Natural killer cell treated with Interleukin-12 subunit alpha and Interleukin-12 subunit beta and Interleukin-15 and Interleukin-18, amount 100 ng/mL, for 72 hours (primary cell): ENCODE data around the gene DDX21. TPM values are rescaled to one million over a fixed set of nuclear protein-coding genes. Genes with fewer than 3 reads are reported as not detected.
"Not testable (repeated sequence)": the region's sequence is repeated elsewhere in the genome, so short reads cannot be mapped to it uniquely, and the experiment has no call there.

Experiments used
- ATAC-seq, 2 donors: fragments of 150-1000 bp; cut with Tn5 transposase in 1 of 2; sonication (Bioruptor Pico), chemical (Tn5 transposase) in 1 of 2; 2 replicates each; pipeline ENCODE4 v1.10.0; 2021
- DNase-seq: peaks from one replicate; pipeline ENCODE4 v3.0.0; 2022; ENCODE audit warnings: low spot score
- H3K27ac Mint-ChIP-seq, 2 donors: 1 replicate in 1 of 2; 2 replicates in 1 of 2; pipeline ENCODE4 v1.8.0; 2022; ENCODE audit warnings: mixed read lengths in 2 of 2, mild to moderate bottlenecking in 1 of 2, moderate library complexity in 1 of 2
- H3K27me3 Mint-ChIP-seq, 2 donors: 1 replicate in 1 of 2; 2 replicates in 1 of 2; pipeline ENCODE4 v1.8.0; 2022; ENCODE audit warnings: mixed read lengths in 2 of 2
- H3K36me3 Mint-ChIP-seq: one replicate; pipeline ENCODE4 v1.8.0; 2022; ENCODE audit warnings: mixed read lengths
- H3K4me1 Mint-ChIP-seq, 2 donors: 1 replicate in 1 of 2; 2 replicates in 1 of 2; pipeline ENCODE4 v1.8.0; 2022; ENCODE audit warnings: low read depth in 2 of 2, mixed read lengths in 2 of 2, mild to moderate bottlenecking in 1 of 2
- H3K4me3 Mint-ChIP-seq: one replicate; pipeline ENCODE4 v1.8.0; 2022; ENCODE audit warnings: mixed read lengths
- H3K9me3 Mint-ChIP-seq: 2 replicates; pipeline ENCODE4 v1.8.0; 2022; ENCODE audit warnings: mixed read lengths
- total RNA-seq, 2 donors: library from RNA; stranded (reverse); gene quantifications; one replicate each; pipeline ENCODE4 v1.2.3, GENCODE V29; 2022

The DDX21 gene
- total RNA-seq, result 100 to 1,000 TPM; 173 to 209 TPM

DNA sequence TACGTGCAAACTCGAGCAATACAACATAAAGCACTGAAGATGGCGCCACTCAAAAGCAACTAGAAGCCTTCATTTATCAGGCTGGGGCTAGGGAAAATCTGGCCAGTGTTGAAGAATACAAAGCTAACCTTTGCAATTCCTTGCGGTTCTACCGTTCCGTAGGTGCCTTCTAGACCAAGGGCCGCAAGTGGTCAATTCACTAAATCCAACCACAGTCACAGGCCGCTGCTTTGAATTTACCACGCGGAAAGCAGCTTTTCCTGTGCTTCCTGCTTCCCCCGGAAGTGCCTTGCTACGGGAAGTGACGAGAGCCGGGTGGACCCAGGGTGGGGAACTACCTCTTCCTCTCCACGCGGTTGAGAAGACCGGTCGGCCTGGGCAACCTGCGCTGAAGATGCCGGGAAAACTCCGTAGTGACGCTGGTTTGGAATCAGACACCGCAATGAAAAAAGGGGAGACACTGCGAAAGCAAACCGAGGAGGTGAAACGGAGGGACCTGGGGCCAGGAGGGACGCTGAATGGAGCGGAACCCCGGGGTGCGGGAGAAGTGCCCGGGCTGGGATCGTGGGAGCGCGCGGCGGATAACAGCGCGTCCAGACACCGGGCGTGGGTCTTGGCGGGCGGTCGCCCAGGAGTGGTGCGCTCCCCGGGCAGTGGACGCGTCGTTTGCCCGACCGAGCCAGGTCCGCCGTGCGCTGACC, at the start of gene DDX21:
TSS of gene DDX21 (plus strand) at position 339 of the 701 bp plus-strand sequence. CDS start at position 395, 56 bp downstream.
- ATAC-seq, result peak; percentile 93 to 94

DNA sequence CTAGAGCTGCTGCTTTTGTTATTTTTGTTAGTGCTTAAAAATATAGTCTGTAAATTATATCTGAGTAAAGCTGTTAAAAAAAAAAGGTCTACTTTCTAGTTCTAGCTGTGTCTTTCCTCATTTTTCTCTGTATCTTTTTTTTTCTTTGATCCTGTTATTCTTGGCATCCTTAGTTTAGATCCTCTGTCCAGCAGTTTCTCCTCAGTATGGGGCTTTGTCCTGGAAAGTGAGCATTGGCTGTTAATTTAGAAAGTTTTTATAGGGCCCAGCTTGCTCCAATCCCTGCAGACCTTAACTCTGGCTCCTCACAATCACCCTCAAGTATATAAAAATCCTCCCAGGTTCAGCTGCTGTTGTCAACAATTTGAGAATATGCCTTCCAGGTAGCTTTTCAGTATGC, 31.4 kb upstream of the DDX21 start:
- DNase-seq, result no peak
- Mint-ChIP-seq H3K27me3 (no peaks in the 10 kb centered on the region), H3K27ac (no peak overlapping the region), H3K4me1 (peaks cover 6 to 12% of the 10 kb centered on the region in 2 donors), H3K4me3 (no peak overlapping the region), H3K36me3 (peaks cover 10% of the 10 kb centered on the region), H3K9me3 (no peaks in the 10 kb centered on the region)
- no peak for ATAC-seq

More for the DNA sequence above, at the start of gene DDX21:
- H3K4me1 Mint-ChIP-seq, result peaks cover 27 to 32% of the 10 kb centered on the region in 2 donors
- peak within 1 kb of the TSS; percentile 98 for H3K4me3 Mint-ChIP-seq
- peak; percentile 94 for DNase-seq
- H3K36me3 Mint-ChIP-seq, result peaks cover 22% of the 10 kb centered on the region
- H3K9me3 Mint-ChIP-seq, result no peaks in the 10 kb centered on the region
- H3K27me3 Mint-ChIP-seq, result no peaks in the 10 kb centered on the region
- H3K27ac Mint-ChIP-seq, result peak within 1 kb of the TSS; percentile 99

DNA sequence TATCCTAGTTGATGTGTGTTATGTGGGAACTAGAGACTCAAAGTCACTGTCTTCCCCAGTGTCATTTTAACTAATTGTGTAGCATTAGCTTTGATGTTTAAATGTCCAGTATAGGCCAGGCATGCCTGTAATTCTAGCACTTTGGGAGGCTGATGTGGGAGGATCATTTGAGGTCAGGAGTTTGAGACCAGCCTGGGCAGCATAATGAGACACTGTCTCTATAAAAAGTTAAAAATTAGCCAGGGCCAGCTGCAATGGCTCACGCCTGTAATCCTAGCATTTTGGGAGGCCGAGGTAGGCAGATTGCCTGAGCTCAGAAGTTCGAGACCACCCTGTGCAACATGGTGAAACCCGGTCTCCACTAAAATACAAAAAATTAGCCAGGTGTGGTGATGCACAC, 30.5 kb upstream of the DDX21 start:
- ATAC-seq, result no peak
- Mint-ChIP-seq H3K9me3 (no peaks in the 10 kb centered on the region), H3K4me1 (peaks cover 6 to 12% of the 10 kb centered on the region in 2 donors), H3K4me3 (no peak overlapping the region), H3K27ac (no peak overlapping the region), H3K27me3 (no peaks in the 10 kb centered on the region), H3K36me3 (peaks cover 16% of the 10 kb centered on the region)
- no peak for DNase-seq

DNA sequence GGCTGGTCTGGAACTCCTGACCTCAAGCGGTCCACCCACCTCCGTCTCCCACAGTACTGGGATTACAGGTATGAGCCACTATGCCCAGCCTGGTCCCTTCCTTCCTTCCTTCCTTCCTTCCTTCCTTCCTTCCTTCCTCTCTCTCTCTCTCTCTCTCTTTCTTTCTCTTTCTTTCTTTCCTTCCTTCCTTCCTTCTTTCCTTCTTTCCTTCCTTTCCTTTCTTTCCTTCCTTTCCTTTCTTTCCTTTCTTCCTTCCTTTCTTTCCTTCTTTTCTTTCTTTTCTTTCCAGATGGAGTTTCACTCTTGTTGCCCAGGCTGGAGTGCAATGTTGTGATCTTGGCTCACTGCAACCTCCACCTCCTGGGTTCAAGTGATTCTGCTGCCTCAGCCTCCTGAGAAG, 26.8 kb upstream of the DDX21 start:
- not testable (repeated sequence) for H3K4me3 Mint-ChIP-seq, H3K9me3 Mint-ChIP-seq, ATAC-seq, H3K27me3 Mint-ChIP-seq, DNase-seq, H3K27ac Mint-ChIP-seq
- H3K4me1 Mint-ChIP-seq, result peaks cover 6 to 12% of the 10 kb centered on the region in 2 donors
- peaks cover 16% of the 10 kb centered on the region for H3K36me3 Mint-ChIP-seq

DNA sequence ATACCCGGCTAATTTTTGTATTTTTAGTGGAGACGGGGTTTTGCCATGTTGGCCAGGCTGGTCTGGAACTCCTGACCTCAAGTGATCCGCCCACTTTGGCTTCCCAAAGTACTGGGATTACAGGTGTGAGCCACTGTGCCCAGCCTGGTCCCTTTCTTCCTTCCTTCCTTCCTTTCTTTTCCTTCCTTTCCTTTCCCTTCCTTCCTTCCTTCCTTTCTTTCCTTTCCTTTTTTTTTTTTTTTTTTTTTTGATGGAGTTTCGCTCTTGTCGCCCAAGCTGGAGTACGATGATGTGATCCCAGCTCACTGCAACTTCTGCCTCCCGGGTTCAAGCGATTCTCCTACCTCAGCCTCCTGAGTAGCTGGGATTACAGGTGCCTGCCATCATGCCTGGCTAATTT, 26.1 kb upstream of the DDX21 start:
- H3K27ac Mint-ChIP-seq, H3K9me3 Mint-ChIP-seq, DNase-seq, H3K27me3 Mint-ChIP-seq, H3K4me3 Mint-ChIP-seq, H3K4me1 Mint-ChIP-seq, ATAC-seq: not testable (repeated sequence)
- H3K36me3 Mint-ChIP-seq, result peaks cover 11% of the 10 kb centered on the region

DNA sequence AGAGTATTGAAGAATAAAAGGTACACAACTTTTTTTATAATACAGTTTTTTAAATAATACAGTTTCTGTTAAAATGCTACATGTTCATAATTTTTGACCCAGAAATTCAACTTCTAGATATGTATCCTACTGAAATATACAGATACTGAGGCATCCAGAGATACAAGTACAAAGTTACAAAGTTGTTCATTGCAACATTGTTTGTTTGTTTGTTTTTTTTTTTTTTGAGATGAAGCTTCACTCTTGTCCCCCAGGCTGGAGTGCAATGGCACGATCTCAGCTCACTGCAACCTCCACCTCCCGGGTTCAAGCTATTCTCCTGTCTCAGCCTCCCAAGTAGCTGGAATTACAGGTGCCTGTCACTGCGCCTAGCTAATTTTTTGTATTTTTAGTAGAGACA, 23.1 kb upstream of the DDX21 start:
- not testable (repeated sequence) for H3K27ac Mint-ChIP-seq, H3K27me3 Mint-ChIP-seq, ATAC-seq, H3K4me3 Mint-ChIP-seq, H3K4me1 Mint-ChIP-seq, DNase-seq, H3K9me3 Mint-ChIP-seq
- H3K36me3 Mint-ChIP-seq, result peaks cover 17% of the 10 kb centered on the region

DNA sequence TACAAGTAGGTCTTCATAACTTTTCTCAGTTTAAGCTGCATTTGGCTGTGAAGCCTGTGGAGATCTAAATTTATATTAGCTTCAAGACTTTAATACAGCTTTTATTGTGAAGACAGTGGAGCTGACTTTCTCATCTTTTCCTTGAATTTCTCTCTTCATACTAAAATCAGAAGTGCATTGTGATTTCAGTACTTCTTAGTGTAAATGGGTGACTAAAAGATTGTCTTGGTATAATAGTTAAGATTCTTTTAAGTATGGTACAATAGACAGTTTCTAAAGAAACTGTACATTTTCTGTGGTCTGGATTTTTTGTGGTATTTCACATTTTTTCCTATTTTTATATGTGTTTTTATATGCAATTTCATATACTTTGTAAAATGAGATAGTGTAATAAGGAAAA, 21.0 kb upstream of the DDX21 start:
- H3K9me3 Mint-ChIP-seq, result no peaks in the 10 kb centered on the region
- DNase-seq (no peak), ATAC-seq (peak in 1 of 2 donors; percentile 46)
- peaks cover 0 to 5% of the 10 kb centered on the region in 2 donors for H3K4me1 Mint-ChIP-seq
- H3K4me3 Mint-ChIP-seq, result no peak overlapping the region
- H3K27ac Mint-ChIP-seq, result no peak overlapping the region
- H3K27me3 Mint-ChIP-seq, result no peaks in the 10 kb centered on the region
- peaks cover 28% of the 10 kb centered on the region for H3K36me3 Mint-ChIP-seq

DNA sequence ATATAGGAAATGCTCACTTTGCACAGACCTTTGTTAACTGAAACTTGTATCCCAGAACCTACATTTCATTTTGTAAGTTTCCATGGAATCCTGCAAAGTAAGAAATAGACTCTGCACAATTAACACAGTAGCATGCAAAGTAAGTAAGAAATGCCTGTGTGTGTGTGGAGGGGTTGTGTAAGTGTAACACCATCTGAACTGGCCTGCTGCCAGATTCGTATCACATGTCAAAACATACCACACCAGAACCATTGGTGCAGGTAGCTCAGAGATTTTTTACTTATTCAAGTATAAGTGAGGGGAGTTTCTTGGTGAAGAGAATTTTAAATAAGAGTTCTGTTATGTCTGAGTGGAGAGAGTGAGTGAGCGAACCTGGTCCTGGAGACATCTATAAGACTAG, 17.9 kb upstream of the DDX21 start:
- H3K27me3 Mint-ChIP-seq, result no peaks in the 10 kb centered on the region
- H3K27ac Mint-ChIP-seq, result peak overlapping the region in 1 of 2 donors; percentile 27
- H3K4me1 Mint-ChIP-seq, result peaks cover 0 to 3% of the 10 kb centered on the region in 2 donors
- ATAC-seq, result no peak
- no peaks in the 10 kb centered on the region for H3K9me3 Mint-ChIP-seq
- no peak overlapping the region for H3K4me3 Mint-ChIP-seq
- peaks cover 17% of the 10 kb centered on the region for H3K36me3 Mint-ChIP-seq
- DNase-seq, result no peak

DNA sequence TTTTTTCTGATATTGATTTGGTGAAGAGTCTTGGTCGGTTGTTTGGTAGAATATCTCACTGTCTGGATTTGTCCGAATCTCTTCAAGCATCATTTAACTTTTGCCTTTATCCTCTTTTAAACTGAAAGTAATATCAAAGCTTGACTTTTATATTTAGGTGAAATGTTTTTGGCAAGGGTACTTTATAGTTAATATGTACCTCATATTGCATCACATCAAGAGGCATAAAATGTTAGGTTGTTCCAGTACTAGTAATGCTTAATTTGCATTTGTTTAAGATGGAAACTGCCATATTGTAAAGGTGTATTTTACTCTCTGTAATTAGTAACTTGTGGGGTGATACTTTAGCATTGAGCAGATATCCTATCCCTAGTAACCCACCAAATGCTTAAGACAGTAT, 17.1 kb upstream of the DDX21 start:
- no peak overlapping the region for H3K4me3 Mint-ChIP-seq
- no peak for ATAC-seq
- H3K27me3 Mint-ChIP-seq, result no peaks in the 10 kb centered on the region
- peaks cover 17% of the 10 kb centered on the region for H3K36me3 Mint-ChIP-seq
- H3K27ac Mint-ChIP-seq, result peak overlapping the region in 1 of 2 donors; percentile 27
- no peaks in the 10 kb centered on the region for H3K9me3 Mint-ChIP-seq
- DNase-seq, result no peak
- H3K4me1 Mint-ChIP-seq, result peaks cover 0 to 3% of the 10 kb centered on the region in 2 donors

DNA sequence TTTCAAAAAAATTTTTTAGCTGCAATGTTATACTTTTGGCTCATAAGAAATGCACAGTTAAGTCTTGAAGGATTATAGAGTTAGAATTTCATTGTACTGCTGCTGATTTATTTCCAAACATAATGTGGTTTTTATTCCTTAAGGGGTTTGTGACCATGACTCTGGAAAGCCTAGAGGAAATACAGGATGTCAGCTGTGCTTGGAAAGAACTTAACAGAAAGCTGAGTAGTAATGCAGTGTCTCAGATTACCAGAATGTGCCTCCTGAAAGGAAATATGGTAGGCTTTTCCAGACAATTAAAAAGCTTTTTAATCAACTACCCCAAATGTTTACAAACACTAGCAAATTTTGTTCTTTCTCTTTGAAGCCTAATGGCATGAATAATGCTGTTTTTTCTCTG, 15.1 kb upstream of the DDX21 start:
- not testable (repeated sequence) for DNase-seq, H3K9me3 Mint-ChIP-seq, H3K4me1 Mint-ChIP-seq, ATAC-seq, H3K4me3 Mint-ChIP-seq, H3K27me3 Mint-ChIP-seq, H3K27ac Mint-ChIP-seq
- peaks cover 17% of the 10 kb centered on the region for H3K36me3 Mint-ChIP-seq

DNA sequence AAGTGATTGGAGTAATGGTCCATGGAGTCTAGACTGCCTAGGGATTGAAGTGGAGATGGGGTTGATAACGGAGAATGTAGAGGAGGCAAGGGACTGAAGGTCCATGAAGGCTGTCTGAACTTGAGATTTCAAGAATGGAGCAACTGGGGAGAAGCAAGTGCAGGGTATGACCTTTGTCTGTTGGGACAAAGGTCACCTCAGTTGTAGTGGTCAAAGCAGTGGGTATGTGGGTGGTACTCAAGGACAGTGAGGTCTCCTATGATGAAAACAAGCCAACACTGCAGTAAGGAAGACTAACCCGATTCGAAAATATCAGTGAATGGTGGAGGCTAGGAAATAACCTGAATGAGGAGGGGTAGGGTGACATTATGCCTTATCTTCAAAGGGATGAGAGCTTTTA, 5.4 kb upstream of the DDX21 start:
- ATAC-seq (no peak), DNase-seq (no peak)
- H3K36me3 Mint-ChIP-seq, result peaks cover 14% of the 10 kb centered on the region
- peaks cover 0 to 2% of the 10 kb centered on the region in 2 donors for H3K4me1 Mint-ChIP-seq
- H3K9me3 Mint-ChIP-seq, result no peaks in the 10 kb centered on the region
- no peak overlapping the region for H3K27ac Mint-ChIP-seq
- H3K4me3 Mint-ChIP-seq, result no peak overlapping the region
- H3K27me3 Mint-ChIP-seq, result no peaks in the 10 kb centered on the region

DNA sequence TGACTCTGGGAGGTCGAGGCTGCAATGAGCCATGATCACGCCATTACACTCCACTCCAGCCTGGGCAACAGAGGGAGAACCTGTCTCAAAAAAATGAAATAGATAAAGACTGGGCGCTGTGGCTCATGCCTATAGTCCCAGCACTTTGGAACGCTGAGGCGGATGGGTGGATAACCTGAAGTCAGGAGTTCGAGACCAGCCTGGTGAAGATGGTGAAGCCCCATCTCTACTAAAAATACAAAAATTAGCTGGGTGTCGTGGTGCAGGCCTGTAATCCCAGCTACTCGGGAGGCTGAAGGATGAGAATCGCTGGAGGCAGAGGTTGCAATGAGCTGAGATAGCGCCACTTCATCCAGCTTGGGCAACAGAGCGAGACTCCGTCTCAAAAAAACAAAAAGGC, 1.1 kb upstream of the DDX21 start:
- H3K4me1 Mint-ChIP-seq, result peaks cover 24 to 28% of the 10 kb centered on the region in 2 donors
- H3K36me3 Mint-ChIP-seq, result peaks cover 19% of the 10 kb centered on the region
- peak overlapping the region; percentile 99 for H3K27ac Mint-ChIP-seq
- no peak for ATAC-seq
- no peaks in the 10 kb centered on the region for H3K27me3 Mint-ChIP-seq
- H3K4me3 Mint-ChIP-seq, result peak overlapping the region; percentile 98
- no peak for DNase-seq
- H3K9me3 Mint-ChIP-seq, result no peaks in the 10 kb centered on the region

DNA sequence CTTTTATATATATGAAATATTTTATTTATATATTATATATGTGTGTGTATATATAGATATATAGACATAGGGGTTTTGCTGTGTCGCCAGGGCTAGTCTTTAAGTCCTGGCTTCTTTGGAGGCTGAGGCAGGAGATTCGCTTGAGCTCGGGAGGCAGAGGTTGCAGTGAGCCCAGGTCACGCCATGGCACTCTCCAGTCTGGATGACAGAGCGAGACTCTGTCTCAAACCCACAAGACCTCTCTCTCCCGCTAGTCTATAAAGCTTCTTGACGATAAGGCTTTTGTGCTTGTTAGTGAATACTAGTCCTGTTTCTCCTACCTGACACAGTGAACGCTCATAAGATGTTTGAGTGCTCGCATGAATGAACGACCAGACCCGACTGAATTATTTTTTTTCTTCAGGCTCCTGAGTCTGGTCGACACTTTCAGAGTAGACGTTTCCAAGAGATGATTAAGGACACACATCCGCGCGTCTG, 577 bp upstream of the DDX21 start:
- H3K27ac Mint-ChIP-seq, result peak overlapping the region; percentile 99
- DNase-seq (no peak), ATAC-seq (peak in 1 of 2 donors; percentile 41)
- peaks cover 22% of the 10 kb centered on the region for H3K36me3 Mint-ChIP-seq
- peak overlapping the region; percentile 98 for H3K4me3 Mint-ChIP-seq
- no peaks in the 10 kb centered on the region for H3K9me3 Mint-ChIP-seq
- H3K27me3 Mint-ChIP-seq, result no peaks in the 10 kb centered on the region
- H3K4me1 Mint-ChIP-seq, result peaks cover 27 to 32% of the 10 kb centered on the region in 2 donors

DNA sequence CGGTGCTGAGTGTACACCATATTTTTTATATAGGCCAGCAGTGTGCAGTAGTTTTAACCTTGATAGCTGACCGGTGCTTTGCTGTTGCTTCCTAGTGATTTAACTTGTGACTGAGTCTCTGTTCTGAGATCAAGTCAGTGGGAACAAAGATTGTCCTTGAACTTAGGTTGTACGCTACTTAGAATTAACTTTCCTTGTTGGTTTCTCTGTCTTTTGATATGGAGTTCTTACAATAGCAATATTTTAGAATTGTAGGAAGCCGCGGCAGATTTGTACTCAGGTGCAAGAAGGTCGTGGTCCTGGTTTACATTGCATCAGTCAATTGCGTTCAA, 1.3 kb downstream of the DDX21 start:
- Mint-ChIP-seq H3K9me3 (no peaks in the 10 kb centered on the region), H3K4me3 (peak overlapping the region; percentile 98), H3K27me3 (no peaks in the 10 kb centered on the region), H3K36me3 (peaks cover 32% of the 10 kb centered on the region), H3K27ac (peak overlapping the region; percentile 99), H3K4me1 (peaks cover 33 to 41% of the 10 kb centered on the region in 2 donors)
- DNase-seq (no peak), ATAC-seq (no peak)
